ENCODE data around the gene ZNF655.
A peak's percentile ranks its signal among the peaks of the same experiment; 100 is the strongest.
"Not testable (repeated sequence)": the region's sequence is repeated elsewhere in the genome, so short reads cannot be mapped to it uniquely, and the experiment has no call there.

ZNF655 gene

GRCh38 chr7:99560834-99561736 is 2.6 kb downstream of the ZNF655 start:
- DNase-seq (ENCODE audit: low read depth in 2 of 2): no peak

- no peak for DNase-seq (ENCODE audit: low read depth in 2 of 2)
These were observed 3.3 kb downstream of the ZNF655 start for GRCh38 chr7:99561737-99562051.

- no peak for DNase-seq (ENCODE audit: low read depth in 2 of 2)
These were observed 3.8 kb downstream of the ZNF655 start for GRCh38 chr7:99562114-99562784.

- no peak for DNase-seq (ENCODE audit: low read depth in 2 of 2)
These were observed 4.4 kb downstream of the ZNF655 start for GRCh38 chr7:99562832-99563231.

- no peak for DNase-seq (ENCODE audit: low read depth in 2 of 2)
These were observed 5.2 kb downstream of the ZNF655 start for GRCh38 chr7:99563650-99564049.

GRCh38 chr7:99568770-99569169 is 10.3 kb downstream of the ZNF655 start:
- DNase-seq (ENCODE audit: low read depth in 2 of 2): not testable (repeated sequence)

GRCh38 chr7:99571768-99572167 is 13.3 kb downstream of the ZNF655 start:
- no peak for DNase-seq (ENCODE audit: low read depth in 2 of 2)

- no peak for DNase-seq (ENCODE audit: low read depth in 2 of 2)
These were observed 14.8 kb downstream of the ZNF655 start for GRCh38 chr7:99573257-99573656.

- no peak for DNase-seq (ENCODE audit: low read depth in 2 of 2)
These were observed 17.8 kb downstream of the ZNF655 start for GRCh38 chr7:99576251-99576650.

GRCh38 chr7:99579281-99579955 is 21.0 kb downstream of the ZNF655 start:
- no peak for DNase-seq (ENCODE audit: low read depth in 2 of 2)

- DNase-seq (ENCODE audit: low read depth in 2 of 2): peak; percentile 39 to 43
These were observed 21.7 kb downstream of the ZNF655 start for GRCh38 chr7:99579956-99580777.

GRCh38 chr7:99580778-99581332 is 22.4 kb downstream of the ZNF655 start:
- not testable (repeated sequence) for DNase-seq (ENCODE audit: low read depth in 2 of 2)

- DNase-seq (ENCODE audit: low read depth in 2 of 2): no peak
These were observed 30.4 kb downstream of the ZNF655 start for GRCh38 chr7:99588868-99589267.

GRCh38 chr7:99594948-99595745 is 36.7 kb downstream of the ZNF655 start:
- DNase-seq (ENCODE audit: low read depth in 2 of 2): no peak

- DNase-seq (ENCODE audit: low read depth in 2 of 2): no peak
These were observed 38.0 kb downstream of the ZNF655 start for GRCh38 chr7:99596408-99596955.

GRCh38 chr7:99597762-99598501 is 39.5 kb downstream of the ZNF655 start, which contains the start of gene TMEM225B:
Gene TMEM225B (plus strand): TSS chr7:99598267. CDS start chr7:99604389, 6,122 bp downstream.
- DNase-seq (ENCODE audit: low read depth in 2 of 2): no peak

- no peak for DNase-seq (ENCODE audit: low read depth in 2 of 2)
These were observed 41.4 kb downstream of the ZNF655 start for GRCh38 chr7:99599836-99600235.

- no peak for DNase-seq (ENCODE audit: low read depth in 2 of 2)
These were observed 43.3 kb downstream of the ZNF655 start for GRCh38 chr7:99601656-99602310.

- DNase-seq (ENCODE audit: low read depth in 2 of 2): no peak
These were observed 47.1 kb downstream of the ZNF655 start for GRCh38 chr7:99605527-99605926.
